ENCODE results near the gene DHFR2. TPM values are rescaled to one million over a fixed set of nuclear protein-coding genes. Genes with fewer than 3 reads are reported as not detected.
"Not testable (repeated sequence)": the region's sequence is repeated elsewhere in the genome, so short reads cannot be mapped to it uniquely, and the experiment has no call there.

Gene DHFR2
- total RNA-seq, 1 experiment from 2014 or later: 2.6 TPM

DNA sequence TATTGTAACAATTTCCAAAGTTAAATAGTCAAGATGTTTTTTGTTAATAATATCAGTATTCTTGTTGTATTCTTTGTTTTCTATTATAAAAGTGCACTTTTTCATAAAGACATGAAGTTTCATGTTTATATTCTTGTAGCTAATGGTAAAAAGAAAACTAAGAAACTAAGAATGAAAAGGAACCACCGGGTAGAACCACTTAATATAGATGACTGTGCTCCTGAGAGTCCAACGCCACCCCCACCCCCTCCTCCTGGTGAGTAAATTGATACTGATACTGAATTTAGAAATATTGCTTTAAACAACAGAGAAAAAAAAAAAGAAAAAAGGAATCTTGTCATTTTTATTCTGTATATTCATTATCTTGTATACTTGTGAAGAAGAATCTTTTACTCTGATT is 13.4 kb downstream of the DHFR2 start:
- no peaks in the 10 kb centered on the region for H3K4me1 ChIP-seq (ENCODE audit: insufficient read depth, low read length)
- no peaks in the 10 kb centered on the region for H3K9me2 ChIP-seq (replicated peaks; ENCODE audit: low read length)
- no peak for DNase-seq
- POLR2A ChIA-PET (ENCODE audit: unreplicated experiment): no interaction called here
- no peaks in the 10 kb centered on the region for H3K27me3 ChIP-seq (ENCODE audit: low read length)
- H3K79me2 ChIP-seq (ENCODE audit: low read length): no peaks in the 10 kb centered on the region
- H3K4me3 ChIP-seq (ENCODE audit: low read length): no peak overlapping the region
- intact Hi-C loops (cut with micrococcal nuclease): no loop called here
- CTCF ChIA-PET: no interaction called here
- no peak overlapping the region for H2AFZ ChIP-seq (ENCODE audit: low read length)
- no peak for ATAC-seq
- no peak overlapping the region for H3K27ac ChIP-seq (ENCODE audit: low read length)
- no peak overlapping the region for H3K4me2 ChIP-seq (ENCODE audit: low read length)
- TF ChIP-seq EZH2phosphoT487 (IDR thresholded peaks at IDR 0.05; ENCODE audit: borderline replicate concordance, low read length) (no peak), EZH2 (IDR thresholded peaks at IDR 0.05; ENCODE audit: low read length, unreplicated experiment) (no peak)
- TF ChIP-seq, protein P1, sequence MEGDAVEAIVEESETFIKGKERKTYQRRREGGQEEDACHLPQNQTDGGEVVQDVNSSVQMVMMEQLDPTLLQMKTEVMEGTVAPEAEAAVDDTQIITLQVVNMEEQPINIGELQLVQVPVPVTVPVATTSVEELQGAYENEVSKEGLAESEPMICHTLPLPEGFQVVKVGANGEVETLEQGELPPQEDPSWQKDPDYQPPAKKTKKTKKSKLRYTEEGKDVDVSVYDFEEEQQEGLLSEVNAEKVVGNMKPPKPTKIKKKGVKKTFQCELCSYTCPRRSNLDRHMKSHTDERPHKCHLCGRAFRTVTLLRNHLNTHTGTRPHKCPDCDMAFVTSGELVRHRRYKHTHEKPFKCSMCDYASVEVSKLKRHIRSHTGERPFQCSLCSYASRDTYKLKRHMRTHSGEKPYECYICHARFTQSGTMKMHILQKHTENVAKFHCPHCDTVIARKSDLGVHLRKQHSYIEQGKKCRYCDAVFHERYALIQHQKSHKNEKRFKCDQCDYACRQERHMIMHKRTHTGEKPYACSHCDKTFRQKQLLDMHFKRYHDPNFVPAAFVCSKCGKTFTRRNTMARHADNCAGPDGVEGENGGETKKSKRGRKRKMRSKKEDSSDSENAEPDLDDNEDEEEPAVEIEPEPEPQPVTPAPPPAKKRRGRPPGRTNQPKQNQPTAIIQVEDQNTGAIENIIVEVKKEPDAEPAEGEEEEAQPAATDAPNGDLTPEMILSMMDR (conservative IDR thresholded peaks at IDR 0.05; ENCODE audit: low read depth, low read length): no peak
- H3K36me3 ChIP-seq (ENCODE audit: low read depth, low read length): no peaks in the 10 kb centered on the region
- H3F3A ChIP-seq (ENCODE audit: low read length, unreplicated experiment): no peaks in the 10 kb centered on the region
- no peaks in the 10 kb centered on the region for H4K20me1 ChIP-seq (ENCODE audit: low read length)
- H3K9me3 ChIP-seq (ENCODE audit: low read length): no peaks in the 10 kb centered on the region
- no TSS peak for BruUV-seq (replicated peaks)
- no peak overlapping the region for H3K9ac ChIP-seq (ENCODE audit: low read length)

DNA sequence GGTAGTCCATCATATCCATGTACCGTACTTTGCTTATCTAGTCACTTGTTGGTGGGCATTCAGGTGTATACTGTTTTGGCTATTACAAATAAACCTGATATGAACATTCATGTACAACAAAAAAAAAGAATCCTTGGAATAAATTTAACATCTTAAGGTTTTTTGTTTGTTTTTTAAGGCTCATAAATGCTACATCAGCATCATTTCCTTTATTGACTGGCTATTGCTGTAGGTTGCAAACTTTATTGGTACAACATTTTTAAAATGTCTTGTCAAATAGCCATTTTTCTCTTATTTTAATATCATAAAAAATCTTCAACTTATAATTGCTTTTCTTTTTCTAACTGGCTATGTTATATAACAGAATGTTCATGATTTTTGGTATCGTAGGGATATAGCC is 16.2 kb downstream of the DHFR2 start:
- H3K4me2 ChIP-seq (ENCODE audit: low read length): no peak overlapping the region
- TF ChIP-seq EZH2 (IDR thresholded peaks at IDR 0.05; ENCODE audit: low read length, unreplicated experiment) (no peak), EZH2phosphoT487 (IDR thresholded peaks at IDR 0.05; ENCODE audit: borderline replicate concordance, low read length) (no peak)
- TF ChIP-seq, protein P1 (conservative IDR thresholded peaks at IDR 0.05; ENCODE audit: low read depth, low read length): no peak
- DNase-seq: no peak
- no peaks in the 10 kb centered on the region for H3K9me3 ChIP-seq (ENCODE audit: low read length)
- no peaks in the 10 kb centered on the region for H3K9me2 ChIP-seq (replicated peaks; ENCODE audit: low read length)
- no peak overlapping the region for H2AFZ ChIP-seq (ENCODE audit: low read length)
- POLR2A ChIA-PET (ENCODE audit: unreplicated experiment): no interaction called here
- no peak overlapping the region for H3K4me3 ChIP-seq (ENCODE audit: low read length)
- intact Hi-C loops (cut with micrococcal nuclease): no loop called here
- H3K36me3 ChIP-seq (ENCODE audit: low read depth, low read length): no peaks in the 10 kb centered on the region
- no TSS peak for BruUV-seq (replicated peaks)
- no peak overlapping the region for H3K9ac ChIP-seq (ENCODE audit: low read length)
- ATAC-seq: no peak
- no peaks in the 10 kb centered on the region for H3K79me2 ChIP-seq (ENCODE audit: low read length)
- no peaks in the 10 kb centered on the region for H3F3A ChIP-seq (ENCODE audit: low read length, unreplicated experiment)
- H3K4me1 ChIP-seq (ENCODE audit: insufficient read depth, low read length): no peaks in the 10 kb centered on the region
- no peaks in the 10 kb centered on the region for H3K27me3 ChIP-seq (ENCODE audit: low read length)
- CTCF ChIA-PET: no interaction called here
- H3K27ac ChIP-seq (ENCODE audit: low read length): no peak overlapping the region
- no peaks in the 10 kb centered on the region for H4K20me1 ChIP-seq (ENCODE audit: low read length)

DNA sequence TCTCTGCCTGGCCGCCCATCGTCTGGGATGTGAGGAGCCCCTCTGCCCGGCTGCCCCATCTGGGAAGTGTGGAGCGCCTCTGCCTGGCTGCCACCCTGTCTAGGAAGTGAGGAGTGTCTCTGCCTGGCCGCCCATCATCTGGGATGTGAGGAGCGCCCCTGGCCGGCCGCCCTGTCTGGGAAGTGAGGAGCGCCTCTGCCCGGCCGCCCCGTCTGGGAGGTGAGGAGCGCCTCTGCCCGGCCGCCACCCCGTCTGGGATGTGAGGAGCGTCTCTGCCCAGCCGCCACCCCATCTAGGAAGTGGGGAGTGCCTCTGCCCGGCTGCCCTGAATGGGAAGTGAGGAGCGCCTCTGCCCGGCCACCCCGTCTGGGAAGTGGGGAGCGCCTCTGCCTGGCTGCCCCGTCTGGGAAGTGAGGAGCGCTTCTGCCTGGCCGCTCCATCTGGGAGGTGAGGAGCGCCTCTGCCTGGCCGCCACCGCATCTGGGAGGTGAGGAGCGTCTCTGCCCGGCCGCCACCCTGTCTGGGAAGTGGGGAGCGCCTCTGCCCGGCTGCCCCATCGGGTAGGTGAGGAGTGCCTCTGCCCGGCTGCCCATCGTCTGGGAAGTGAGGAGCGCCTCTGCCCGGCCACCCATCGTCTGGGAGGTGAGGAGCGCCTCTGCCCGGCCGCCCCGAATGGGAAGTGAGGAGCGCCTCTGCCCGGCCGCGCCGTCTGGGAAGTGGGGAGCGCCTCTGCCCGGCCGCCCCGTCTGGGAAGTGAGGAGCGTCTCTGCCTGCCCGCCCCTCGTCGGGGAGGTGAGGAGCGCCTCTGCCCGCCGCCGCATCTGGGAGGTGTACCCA is 18.4 kb downstream of the DHFR2 start:
- BruUV-seq (replicated peaks); H3K4me2 ChIP-seq (ENCODE audit: low read length); H3F3A ChIP-seq (ENCODE audit: low read length, unreplicated experiment); H2AFZ ChIP-seq (ENCODE audit: low read length); H3K27ac ChIP-seq (ENCODE audit: low read length); H3K36me3 ChIP-seq (ENCODE audit: low read depth, low read length); POLR2A ChIA-PET (ENCODE audit: unreplicated experiment); CTCF ChIA-PET; H3K4me3 ChIP-seq (ENCODE audit: low read length); H3K9ac ChIP-seq (ENCODE audit: low read length); H3K4me1 ChIP-seq (ENCODE audit: insufficient read depth, low read length); ATAC-seq; H3K27me3 ChIP-seq (ENCODE audit: low read length); H3K79me2 ChIP-seq (ENCODE audit: low read length); DNase-seq; H4K20me1 ChIP-seq (ENCODE audit: low read length); H3K9me2 ChIP-seq (replicated peaks; ENCODE audit: low read length); intact Hi-C loops (cut with micrococcal nuclease); H3K9me3 ChIP-seq (ENCODE audit: low read length): not testable (repeated sequence)

All from PC-3 (cell line).